Coronary artery (tissue), 2 donors: ENCODE measurements around the gene CINP.
"Not testable (repeated sequence)": the region's sequence is repeated elsewhere in the genome, so short reads cannot be mapped to it uniquely, and the experiment has no call there.

Source experiments
- DNase-seq: peaks from one replicate; pipeline ENCODE4 v3.0.0-alpha.2; 2017; ENCODE audit warnings: low spot score
- H3K27ac ChIP-seq, 2 donors: fragments of 200-600 bp; sonication (generic); one replicate each; pipeline ENCODE4 v1.5.1; 2016 to 2019
- H3K4me3 ChIP-seq: fragments of 200-600 bp; sonication (generic); 2 replicates; pipeline ENCODE4 v1.5.1; 2016; ENCODE audit warnings: mild to moderate bottlenecking, moderate library complexity
- CTCF ChIP-seq: fragments of 200-600 bp; sonication (generic); IDR thresholded peaks from one replicate; pipeline ENCODE4 v1.5.1; 2019; ENCODE audit warnings: antibody characterized with exemption

Gene CINP

GRCh38 chr14:102360388-102360787, 2.3 kb downstream of the CINP start:
- H3K4me3 ChIP-seq = no peak overlapping the region
- TF ChIP-seq CTCF = no peak
- no peak overlapping the region for H3K27ac ChIP-seq
- DNase-seq = no peak

- H3K4me3 ChIP-seq = no peak overlapping the region
- H3K27ac ChIP-seq = no peak overlapping the region
- no peak for DNase-seq
- TF ChIP-seq CTCF = no peak
These were observed 3.3 kb downstream of the CINP start for GRCh38 chr14:102359341-102359740.

- TF ChIP-seq CTCF = no peak
- Histone ChIP-seq H3K27ac (no peak overlapping the region), H3K4me3 (no peak overlapping the region)
- DNase-seq = no peak
These were observed 6.4 kb downstream of the CINP start for GRCh38 chr14:102356280-102356679.

- TF ChIP-seq CTCF = no peak
- Histone ChIP-seq H3K4me3 (no peak overlapping the region), H3K27ac (no peak overlapping the region)
- DNase-seq = no peak
These were observed 9.5 kb downstream of the CINP start for GRCh38 chr14:102353126-102353619.

GRCh38 chr14:102352213-102352612, 10.5 kb downstream of the CINP start:
- DNase-seq = no peak
- no peak overlapping the region for H3K27ac ChIP-seq
- no peak for TF ChIP-seq CTCF
- H3K4me3 ChIP-seq = no peak overlapping the region

- H3K27ac ChIP-seq = not testable (repeated sequence)
These were observed 11.1 kb downstream of the CINP start for GRCh38 chr14:102351593-102351992.

GRCh38 chr14:102351023-102351422, 11.7 kb downstream of the CINP start:
- peak overlapping the region in 1 of 2 donors; percentile 41 for H3K27ac ChIP-seq
- no peak for TF ChIP-seq CTCF
- no peak overlapping the region for H3K4me3 ChIP-seq
- DNase-seq = no peak

More at GRCh38 chr14:102351593-102351992, 11.1 kb downstream of the CINP start:
- H3K4me3 ChIP-seq, DNase-seq: not testable (repeated sequence)

- Histone ChIP-seq H3K4me3 (no peak overlapping the region), H3K27ac (no peak overlapping the region)
- DNase-seq = no peak
- no peak for TF ChIP-seq CTCF
These were observed 14.3 kb downstream of the CINP start for GRCh38 chr14:102348376-102348775.
